Measurements from ENCODE around the gene PPP1R15B.

DNA sequence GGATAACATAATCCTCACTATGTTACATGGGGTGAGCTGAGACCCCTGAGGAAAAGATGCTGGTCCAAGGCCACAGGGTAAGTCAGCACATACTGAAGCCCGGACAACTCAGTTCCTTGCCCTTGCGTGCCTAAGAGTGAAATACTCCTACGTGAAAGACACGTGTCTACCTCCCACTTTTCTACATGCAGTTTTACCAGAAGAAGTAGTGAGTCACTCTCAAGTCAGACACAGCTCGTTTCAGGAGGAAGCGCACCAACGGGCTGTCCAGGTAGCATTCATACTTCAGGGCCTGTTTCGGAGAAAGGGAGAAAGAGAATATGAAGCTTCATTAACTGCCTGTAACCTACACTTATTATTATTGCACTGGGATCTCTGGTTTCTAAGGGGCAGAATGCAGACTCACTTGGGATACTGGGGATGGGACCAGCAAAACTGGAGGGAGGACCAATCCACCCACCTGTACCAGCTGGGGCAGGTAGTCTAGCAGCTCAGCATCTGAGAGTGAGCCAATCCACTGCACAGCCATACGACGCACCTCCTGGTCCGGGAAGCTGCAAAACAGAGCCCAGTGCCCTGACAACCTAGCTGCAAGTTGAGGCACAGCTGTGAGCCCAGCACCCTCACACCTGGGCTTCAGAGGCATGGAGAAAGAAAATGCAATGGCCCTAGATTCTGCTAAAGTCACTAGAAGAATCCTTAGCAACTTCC is 32.4 kb upstream of the PPP1R15B start:
- TF ChIP-seq, protein P1, sequence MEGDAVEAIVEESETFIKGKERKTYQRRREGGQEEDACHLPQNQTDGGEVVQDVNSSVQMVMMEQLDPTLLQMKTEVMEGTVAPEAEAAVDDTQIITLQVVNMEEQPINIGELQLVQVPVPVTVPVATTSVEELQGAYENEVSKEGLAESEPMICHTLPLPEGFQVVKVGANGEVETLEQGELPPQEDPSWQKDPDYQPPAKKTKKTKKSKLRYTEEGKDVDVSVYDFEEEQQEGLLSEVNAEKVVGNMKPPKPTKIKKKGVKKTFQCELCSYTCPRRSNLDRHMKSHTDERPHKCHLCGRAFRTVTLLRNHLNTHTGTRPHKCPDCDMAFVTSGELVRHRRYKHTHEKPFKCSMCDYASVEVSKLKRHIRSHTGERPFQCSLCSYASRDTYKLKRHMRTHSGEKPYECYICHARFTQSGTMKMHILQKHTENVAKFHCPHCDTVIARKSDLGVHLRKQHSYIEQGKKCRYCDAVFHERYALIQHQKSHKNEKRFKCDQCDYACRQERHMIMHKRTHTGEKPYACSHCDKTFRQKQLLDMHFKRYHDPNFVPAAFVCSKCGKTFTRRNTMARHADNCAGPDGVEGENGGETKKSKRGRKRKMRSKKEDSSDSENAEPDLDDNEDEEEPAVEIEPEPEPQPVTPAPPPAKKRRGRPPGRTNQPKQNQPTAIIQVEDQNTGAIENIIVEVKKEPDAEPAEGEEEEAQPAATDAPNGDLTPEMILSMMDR (IDR thresholded peaks at IDR 0.05; ENCODE audit: low read depth, low read length, missing input control) = no peak
- no peak for TF ChIP-seq JUND (IDR thresholded peaks at IDR 0.05)
- TF ChIP-seq, protein P2, sequence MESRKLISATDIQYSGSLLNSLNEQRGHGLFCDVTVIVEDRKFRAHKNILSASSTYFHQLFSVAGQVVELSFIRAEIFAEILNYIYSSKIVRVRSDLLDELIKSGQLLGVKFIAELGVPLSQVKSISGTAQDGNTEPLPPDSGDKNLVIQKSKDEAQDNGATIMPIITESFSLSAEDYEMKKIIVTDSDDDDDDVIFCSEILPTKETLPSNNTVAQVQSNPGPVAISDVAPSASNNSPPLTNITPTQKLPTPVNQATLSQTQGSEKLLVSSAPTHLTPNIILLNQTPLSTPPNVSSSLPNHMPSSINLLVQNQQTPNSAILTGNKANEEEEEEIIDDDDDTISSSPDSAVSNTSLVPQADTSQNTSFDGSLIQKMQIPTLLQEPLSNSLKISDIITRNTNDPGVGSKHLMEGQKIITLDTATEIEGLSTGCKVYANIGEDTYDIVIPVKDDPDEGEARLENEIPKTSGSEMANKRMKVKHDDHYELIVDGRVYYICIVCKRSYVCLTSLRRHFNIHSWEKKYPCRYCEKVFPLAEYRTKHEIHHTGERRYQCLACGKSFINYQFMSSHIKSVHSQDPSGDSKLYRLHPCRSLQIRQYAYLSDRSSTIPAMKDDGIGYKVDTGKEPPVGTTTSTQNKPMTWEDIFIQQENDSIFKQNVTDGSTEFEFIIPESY (IDR thresholded peaks at IDR 0.05) = no peak
- no peak for TF ChIP-seq FOXA1 (IDR thresholded peaks at IDR 0.05)
- TF ChIP-seq RXRA (IDR thresholded peaks at IDR 0.05) = no peak
- TF ChIP-seq RAD21 (IDR thresholded peaks at IDR 0.05) = no peak
- TF ChIP-seq, protein P3, sequence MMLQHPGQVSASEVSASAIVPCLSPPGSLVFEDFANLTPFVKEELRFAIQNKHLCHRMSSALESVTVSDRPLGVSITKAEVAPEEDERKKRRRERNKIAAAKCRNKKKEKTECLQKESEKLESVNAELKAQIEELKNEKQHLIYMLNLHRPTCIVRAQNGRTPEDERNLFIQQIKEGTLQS (IDR thresholded peaks at IDR 0.05) = no peak
- no peak for TF ChIP-seq SP1 (IDR thresholded peaks at IDR 0.05)
- TF ChIP-seq HNF4A (conservative IDR thresholded peaks at IDR 0.05) = no peak
- no peak for TF ChIP-seq NR2F2 (IDR thresholded peaks at IDR 0.05)
- TF ChIP-seq, protein P4, sequence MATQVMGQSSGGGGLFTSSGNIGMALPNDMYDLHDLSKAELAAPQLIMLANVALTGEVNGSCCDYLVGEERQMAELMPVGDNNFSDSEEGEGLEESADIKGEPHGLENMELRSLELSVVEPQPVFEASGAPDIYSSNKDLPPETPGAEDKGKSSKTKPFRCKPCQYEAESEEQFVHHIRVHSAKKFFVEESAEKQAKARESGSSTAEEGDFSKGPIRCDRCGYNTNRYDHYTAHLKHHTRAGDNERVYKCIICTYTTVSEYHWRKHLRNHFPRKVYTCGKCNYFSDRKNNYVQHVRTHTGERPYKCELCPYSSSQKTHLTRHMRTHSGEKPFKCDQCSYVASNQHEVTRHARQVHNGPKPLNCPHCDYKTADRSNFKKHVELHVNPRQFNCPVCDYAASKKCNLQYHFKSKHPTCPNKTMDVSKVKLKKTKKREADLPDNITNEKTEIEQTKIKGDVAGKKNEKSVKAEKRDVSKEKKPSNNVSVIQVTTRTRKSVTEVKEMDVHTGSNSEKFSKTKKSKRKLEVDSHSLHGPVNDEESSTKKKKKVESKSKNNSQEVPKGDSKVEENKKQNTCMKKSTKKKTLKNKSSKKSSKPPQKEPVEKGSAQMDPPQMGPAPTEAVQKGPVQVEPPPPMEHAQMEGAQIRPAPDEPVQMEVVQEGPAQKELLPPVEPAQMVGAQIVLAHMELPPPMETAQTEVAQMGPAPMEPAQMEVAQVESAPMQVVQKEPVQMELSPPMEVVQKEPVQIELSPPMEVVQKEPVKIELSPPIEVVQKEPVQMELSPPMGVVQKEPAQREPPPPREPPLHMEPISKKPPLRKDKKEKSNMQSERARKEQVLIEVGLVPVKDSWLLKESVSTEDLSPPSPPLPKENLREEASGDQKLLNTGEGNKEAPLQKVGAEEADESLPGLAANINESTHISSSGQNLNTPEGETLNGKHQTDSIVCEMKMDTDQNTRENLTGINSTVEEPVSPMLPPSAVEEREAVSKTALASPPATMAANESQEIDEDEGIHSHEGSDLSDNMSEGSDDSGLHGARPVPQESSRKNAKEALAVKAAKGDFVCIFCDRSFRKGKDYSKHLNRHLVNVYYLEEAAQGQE (IDR thresholded peaks at IDR 0.05) = no peak
- TF ChIP-seq YY1 (IDR thresholded peaks at IDR 0.05) = no peak
